Activated B cell treated with CpG ODN at 0.5 μM for 24 hours (primary cell): ENCODE measurements around the gene ALDH1L1. TPM values are rescaled to one million over a fixed set of nuclear protein-coding genes. Genes with fewer than 3 reads are reported as not detected.

Experiments
- ATAC-seq: fragments of 200-7000 bp; cut with Tn5 transposase; one replicate; pipeline ENCODE4 v1.10.0; 2021; ENCODE audit warnings: low read depth, mild to moderate bottlenecking, moderate library complexity
- CTCF ChIA-PET: fragments of 350-600 bp; sonication (Branson Sonifier 250); formaldehyde crosslinking; loops from one replicate; lab custom pipeline; 2021; ENCODE audit warnings: antibody characterized with exemption; lab: Charles Lee
- POLR2A ChIA-PET: fragments of 350-600 bp; sonication (Branson Sonifier 250); formaldehyde crosslinking; loops from one replicate; lab custom pipeline; 2021; ENCODE audit warnings: antibody characterized with exemption; lab: Charles Lee
- DNase-seq: peaks from one replicate; pipeline ENCODE4 v3.0.0; 2022
- H3K27ac Mint-ChIP-seq: one replicate; pipeline ENCODE4 v1.8.0; 2020; ENCODE audit warnings: mixed read lengths
- H3K27me3 Mint-ChIP-seq: one replicate; pipeline ENCODE4 v1.8.0; 2021; ENCODE audit warnings: mixed read lengths
- H3K36me3 Mint-ChIP-seq: one replicate; pipeline ENCODE4 v1.8.0; 2021; ENCODE audit warnings: low read depth, mixed read lengths
- H3K4me1 Mint-ChIP-seq: one replicate; pipeline ENCODE4 v1.8.0; 2021; ENCODE audit warnings: mixed read lengths
- H3K4me3 Mint-ChIP-seq: one replicate; pipeline ENCODE4 v1.8.0; 2020; ENCODE audit warnings: mild to moderate bottlenecking, mixed read lengths
- H3K9me3 Mint-ChIP-seq: one replicate; pipeline ENCODE4 v1.8.0; 2020; ENCODE audit warnings: mixed read lengths
- intact Hi-C: fragments of 100-400 bp; cut with micrococcal nuclease; formaldehyde crosslinking; loops from one replicate; pipeline ENCODE4 v1.15.1; 2024
- total RNA-seq: library from RNA; stranded (reverse); gene quantifications from 2 replicates; pipeline ENCODE4 v1.2.3, GENCODE V29; 2022
- TF ChIP-seq, protein P1 (sequence below): fragments of 200-600 bp; IDR thresholded peaks from one replicate; pipeline ENCODE4 v1.8.0; 2022; ENCODE audit warnings: antibody characterized with exemption, mild to moderate bottlenecking

The ALDH1L1 gene
- total RNA-seq, 1 donor from 2014 or later: not detected

DNA sequence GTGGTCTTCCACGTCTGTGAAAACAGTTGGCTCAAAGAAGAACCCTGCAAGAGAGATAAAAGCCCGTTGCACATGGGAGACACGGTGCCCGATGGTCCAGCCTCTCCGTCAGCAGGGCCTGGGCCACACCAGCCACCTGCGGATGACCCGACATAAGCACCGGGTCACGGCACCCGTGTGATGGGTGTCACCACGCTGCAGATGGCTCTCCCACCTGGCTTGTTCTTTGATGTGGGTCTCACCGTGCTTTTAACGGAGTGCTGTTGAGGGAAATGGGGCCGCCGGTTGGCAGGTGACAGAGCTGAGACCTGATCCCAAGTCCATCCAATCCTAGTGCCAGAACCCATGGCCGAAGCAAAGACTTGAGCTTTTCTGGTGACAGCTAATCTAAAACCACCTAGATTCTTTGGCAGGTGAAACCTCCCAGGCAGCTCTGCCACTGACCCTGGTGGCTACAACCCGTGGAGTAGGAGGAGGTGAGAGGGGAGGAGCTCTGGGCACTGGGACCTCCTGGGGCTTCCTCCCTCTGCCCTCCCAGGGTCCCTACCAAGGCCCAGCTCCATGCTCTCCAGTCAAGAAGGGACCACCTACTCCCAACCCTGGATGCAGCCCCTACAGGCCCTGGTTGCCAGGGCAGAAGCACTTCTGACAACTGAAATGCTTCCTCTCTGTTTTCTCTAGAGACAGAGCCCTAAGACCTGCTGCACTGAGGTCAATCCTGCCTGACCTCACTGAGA is 73.0 kb downstream of the ALDH1L1 start:
- Mint-ChIP-seq H3K4me1 (no peaks in the 10 kb centered on the region), H3K27me3 (no peaks in the 10 kb centered on the region), H3K27ac (no peak overlapping the region), H3K36me3 (no peaks in the 10 kb centered on the region), H3K9me3 (no peaks in the 10 kb centered on the region), H3K4me3 (no peak overlapping the region)
- POLR2A ChIA-PET: no interaction called here
- DNase-seq: no peak
- CTCF ChIA-PET: no interaction called here
- no peak for ATAC-seq
- intact Hi-C loops: no loop called here
- TF ChIP-seq, protein P1, sequence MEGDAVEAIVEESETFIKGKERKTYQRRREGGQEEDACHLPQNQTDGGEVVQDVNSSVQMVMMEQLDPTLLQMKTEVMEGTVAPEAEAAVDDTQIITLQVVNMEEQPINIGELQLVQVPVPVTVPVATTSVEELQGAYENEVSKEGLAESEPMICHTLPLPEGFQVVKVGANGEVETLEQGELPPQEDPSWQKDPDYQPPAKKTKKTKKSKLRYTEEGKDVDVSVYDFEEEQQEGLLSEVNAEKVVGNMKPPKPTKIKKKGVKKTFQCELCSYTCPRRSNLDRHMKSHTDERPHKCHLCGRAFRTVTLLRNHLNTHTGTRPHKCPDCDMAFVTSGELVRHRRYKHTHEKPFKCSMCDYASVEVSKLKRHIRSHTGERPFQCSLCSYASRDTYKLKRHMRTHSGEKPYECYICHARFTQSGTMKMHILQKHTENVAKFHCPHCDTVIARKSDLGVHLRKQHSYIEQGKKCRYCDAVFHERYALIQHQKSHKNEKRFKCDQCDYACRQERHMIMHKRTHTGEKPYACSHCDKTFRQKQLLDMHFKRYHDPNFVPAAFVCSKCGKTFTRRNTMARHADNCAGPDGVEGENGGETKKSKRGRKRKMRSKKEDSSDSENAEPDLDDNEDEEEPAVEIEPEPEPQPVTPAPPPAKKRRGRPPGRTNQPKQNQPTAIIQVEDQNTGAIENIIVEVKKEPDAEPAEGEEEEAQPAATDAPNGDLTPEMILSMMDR: no peak

DNA sequence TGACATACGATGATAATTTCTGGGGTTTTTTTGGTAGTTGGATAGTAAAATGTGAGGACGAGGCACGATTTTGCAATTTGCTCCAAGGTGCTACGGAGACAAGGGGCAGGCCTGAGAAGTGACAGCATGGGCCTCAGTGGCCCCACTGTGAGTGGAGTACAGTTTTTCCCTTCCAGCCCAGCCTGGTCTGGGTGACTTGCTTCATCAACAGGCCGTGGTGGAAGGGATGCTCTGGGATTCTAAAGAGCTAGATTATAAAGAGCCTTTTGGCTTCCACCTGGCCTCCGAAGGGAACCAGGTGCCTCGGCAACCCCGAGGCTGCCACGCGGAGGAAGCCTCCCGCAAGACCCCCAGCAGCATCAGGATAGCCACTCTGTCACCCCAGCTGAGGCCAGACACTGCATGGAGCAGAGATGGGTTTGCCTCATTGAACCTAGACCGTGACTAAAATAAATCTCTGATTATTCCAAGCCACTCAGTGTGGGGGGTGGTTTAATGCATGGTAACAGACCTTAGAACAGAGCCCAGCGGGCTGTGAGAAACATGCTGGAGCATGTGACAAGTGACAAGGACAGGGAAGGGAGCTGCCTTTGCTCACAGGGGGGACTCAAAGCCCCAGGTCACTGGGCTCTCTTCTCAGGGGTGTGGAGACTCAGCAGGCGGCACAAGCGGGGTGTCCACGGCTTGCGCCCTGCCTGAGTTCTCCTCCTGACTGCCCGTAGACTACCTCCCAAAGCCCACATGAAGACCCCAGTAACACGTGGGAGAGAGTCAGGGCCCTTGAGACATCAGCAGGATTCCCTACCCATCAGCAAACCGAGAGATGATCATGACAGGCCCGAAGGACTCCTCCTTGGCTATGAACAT is 73.8 kb downstream of the ALDH1L1 start:
- Mint-ChIP-seq H3K27ac (no peak overlapping the region), H3K27me3 (no peaks in the 10 kb centered on the region), H3K4me1 (no peaks in the 10 kb centered on the region), H3K36me3 (no peaks in the 10 kb centered on the region), H3K9me3 (no peaks in the 10 kb centered on the region), H3K4me3 (no peak overlapping the region)
- intact Hi-C loops: no loop called here
- TF ChIP-seq, protein P1: no peak
- ATAC-seq: no peak
- ChIA-PET CTCF (no interaction called here), POLR2A (no interaction called here)
- no peak for DNase-seq

DNA sequence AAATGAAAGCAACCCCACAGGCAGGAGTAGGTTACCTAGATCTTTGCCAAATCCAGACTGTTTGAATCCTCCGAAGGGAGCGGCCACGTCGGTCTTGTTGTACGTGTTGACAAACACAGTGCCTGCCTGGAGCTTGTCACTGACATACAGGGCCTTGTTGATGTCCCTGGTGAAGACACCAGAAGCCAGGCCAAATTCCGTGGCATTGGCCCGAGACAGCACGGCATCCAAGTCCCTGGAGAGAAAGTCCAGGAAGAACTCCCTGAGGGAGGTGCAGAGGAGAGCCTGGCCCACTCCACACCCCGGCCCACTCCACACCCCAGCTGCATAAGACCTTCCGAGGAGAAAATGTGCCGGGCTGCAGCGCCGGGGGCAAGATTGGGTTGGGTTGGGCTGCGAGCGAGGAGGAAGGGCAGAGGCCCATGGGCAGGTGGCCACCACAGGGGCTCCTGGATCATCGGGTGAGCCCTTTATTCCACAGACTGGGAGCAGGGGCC is 74.6 kb downstream of the ALDH1L1 start:
- ChIA-PET POLR2A (no interaction called here), CTCF (no interaction called here)
- Mint-ChIP-seq H3K4me1 (no peaks in the 10 kb centered on the region), H3K27ac (no peak overlapping the region), H3K36me3 (no peaks in the 10 kb centered on the region), H3K27me3 (no peaks in the 10 kb centered on the region), H3K4me3 (no peak overlapping the region), H3K9me3 (no peaks in the 10 kb centered on the region)
- TF ChIP-seq, protein P1: no peak
- intact Hi-C loops: no loop called here
- ATAC-seq: no peak
- no peak for DNase-seq

DNA sequence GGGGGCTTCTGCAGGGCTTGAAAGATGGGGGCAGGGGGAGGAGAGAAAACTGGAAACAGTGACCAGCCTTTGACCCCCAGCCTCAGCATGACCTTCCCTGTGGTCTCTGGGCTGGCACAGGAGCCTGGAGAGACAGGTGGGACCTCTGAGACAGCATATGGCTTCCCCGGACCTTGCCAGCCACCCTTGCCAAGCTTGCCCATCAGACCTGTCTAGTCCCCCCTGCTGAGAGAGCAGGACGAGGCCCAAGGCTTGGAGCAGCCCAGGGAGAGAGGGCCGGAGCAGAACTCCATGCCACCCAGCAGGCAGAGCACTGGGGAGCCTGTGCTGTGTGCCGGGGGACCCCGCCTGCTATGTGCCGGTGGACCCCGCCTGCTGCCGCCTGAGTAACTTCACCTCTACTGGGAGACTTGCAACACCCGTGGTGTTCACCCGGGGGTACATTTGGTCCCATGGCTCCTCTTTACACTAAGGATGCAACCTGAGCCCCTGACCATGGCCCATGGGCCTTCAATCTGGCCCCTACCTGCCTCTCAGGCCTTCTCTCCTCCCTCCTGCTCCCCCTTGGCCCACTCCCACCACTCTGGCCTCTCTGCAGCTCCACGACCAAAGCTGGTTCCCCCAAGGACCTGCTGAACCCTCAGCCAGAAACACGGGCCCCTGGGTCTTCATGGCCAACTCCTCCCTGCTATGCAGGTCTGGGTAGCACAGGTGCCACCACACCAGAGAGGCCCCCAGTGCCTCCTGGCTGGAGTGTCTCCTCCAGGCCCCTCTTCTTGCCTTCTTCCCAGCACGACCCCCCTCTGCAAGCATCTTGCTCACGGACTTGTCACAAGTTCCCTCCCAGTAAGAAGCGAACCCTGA is 75.4 kb downstream of the ALDH1L1 start:
- H3K4me1 Mint-ChIP-seq: no peaks in the 10 kb centered on the region
- POLR2A ChIA-PET: no interaction called here
- CTCF ChIA-PET: no interaction called here
- no peak overlapping the region for H3K27ac Mint-ChIP-seq
- no peak for DNase-seq
- H3K36me3 Mint-ChIP-seq: no peaks in the 10 kb centered on the region
- H3K9me3 Mint-ChIP-seq: no peaks in the 10 kb centered on the region
- H3K4me3 Mint-ChIP-seq: no peak overlapping the region
- TF ChIP-seq, protein P1: no peak
- ATAC-seq: no peak
- intact Hi-C loops: no loop called here
- H3K27me3 Mint-ChIP-seq: no peaks in the 10 kb centered on the region
